Astrocyte (in vitro differentiated cells and primary cell): ENCODE data around the gene RAD21L1. TPM values are rescaled to one million over a fixed set of nuclear protein-coding genes. Genes with fewer than 3 reads are reported as not detected.

ENCODE experiments used
- DNase-seq: peaks from one replicate; pipeline ENCODE4 v3.0.0-alpha.2; 2010; ENCODE audit warnings: low read depth
- FAIRE-seq: peaks from 2 replicates; lab custom pipeline; 2011; peaks lifted over from hg19 to GRCh38; lab: Jason Lieb, UNC
- H2AFZ ChIP-seq: 2 replicates; pipeline ENCODE4 v1.6.0; 2012; ENCODE audit warnings: low read depth, low read length, inconsistent platforms
- H3K27ac ChIP-seq: 2 replicates; pipeline ENCODE4 v1.5.1; 2011; ENCODE audit warnings: low read depth, low read length, inconsistent platforms
- H3K27me3 ChIP-seq: 2 replicates; pipeline ENCODE4 v1.6.0; 2011; ENCODE audit warnings: low read length, inconsistent platforms; ENCODE audit not compliant: insufficient read depth
- H3K36me3 ChIP-seq: 2 replicates; pipeline ENCODE4 v1.5.1; 2011; ENCODE audit warnings: low read length, inconsistent platforms; ENCODE audit not compliant: insufficient read depth
- H3K4me1 ChIP-seq: 2 replicates; pipeline ENCODE4 v1.5.1; 2011; ENCODE audit warnings: low read length, inconsistent platforms; ENCODE audit not compliant: insufficient read depth
- H3K4me2 ChIP-seq: 2 replicates; pipeline ENCODE4 v1.6.0; 2012; ENCODE audit warnings: low read length, inconsistent platforms
- H3K4me3 ChIP-seq: 2 replicates; pipeline ENCODE4 v1.5.1; 2011; ENCODE audit warnings: low read depth, mild to moderate bottlenecking, low read length, inconsistent platforms; ENCODE audit not compliant: insufficient read depth
- H3K79me2 ChIP-seq: 2 replicates; pipeline ENCODE4 v1.6.0; 2012; ENCODE audit warnings: mild to moderate bottlenecking, low read length, inconsistent platforms; ENCODE audit not compliant: insufficient read depth
- H3K9ac ChIP-seq: 2 replicates; pipeline ENCODE4 v1.6.0; 2012; ENCODE audit warnings: mild to moderate bottlenecking, low read length, inconsistent platforms
- H3K9me3 ChIP-seq: 2 replicates; pipeline ENCODE4 v1.5.1; 2012; ENCODE audit warnings: low read depth, mild to moderate bottlenecking, low read length, inconsistent platforms; ENCODE audit not compliant: insufficient read depth
- H4K20me1 ChIP-seq: 2 replicates; pipeline ENCODE4 v1.6.0; 2012; ENCODE audit warnings: low read length, inconsistent platforms; ENCODE audit not compliant: insufficient read depth
- H3K27ac Mint-ChIP-seq: one replicate; pipeline ENCODE4 v1.8.0; 2021; ENCODE audit warnings: mild to moderate bottlenecking, mixed read lengths; ENCODE audit not compliant: unreplicated experiment
- H3K27me3 Mint-ChIP-seq: one replicate; pipeline ENCODE4 v1.8.0; 2021; ENCODE audit warnings: low read depth, mixed read lengths; ENCODE audit not compliant: unreplicated experiment
- H3K36me3 Mint-ChIP-seq: one replicate; pipeline ENCODE4 v1.8.0; 2021; ENCODE audit warnings: low read depth, mixed read lengths; ENCODE audit not compliant: unreplicated experiment
- H3K4me1 Mint-ChIP-seq: one replicate; pipeline ENCODE4 v1.8.0; 2021; ENCODE audit warnings: low read depth, mixed read lengths; ENCODE audit not compliant: unreplicated experiment
- H3K4me3 Mint-ChIP-seq: one replicate; pipeline ENCODE4 v1.8.0; 2021; ENCODE audit warnings: mild to moderate bottlenecking, moderate library complexity, mixed read lengths; ENCODE audit not compliant: unreplicated experiment
- H3K9me3 Mint-ChIP-seq: one replicate; pipeline ENCODE4 v1.8.0; 2021; ENCODE audit warnings: mild to moderate bottlenecking, mixed read lengths; ENCODE audit not compliant: unreplicated experiment
- CTCF ChIP-seq: IDR thresholded peaks from 2 replicates; pipeline ENCODE4 v1.5.1; 2011; ENCODE audit warnings: low read depth, mild to moderate bottlenecking, inconsistent platforms, low read length, moderate library complexity; ENCODE audit not compliant: insufficient read depth
- EZH2 ChIP-seq: IDR thresholded peaks from 2 replicates; pipeline ENCODE4 v1.6.1; 2012; ENCODE audit warnings: mild to moderate bottlenecking, low read length, inconsistent platforms; ENCODE audit not compliant: insufficient read depth
- total RNA-seq: library from RNA; stranded (reverse); gene quantifications from 2 replicates; pipeline ENCODE4 v1.2.1, GENCODE V29; 2021

The RAD21L1 gene
- total RNA-seq, 1 donor from 2014 or later = not detected

GRCh38 chr20:1287787-1288569 lies 62.1 kb downstream of the RAD21L1 start:
- FAIRE-seq = no peak
- no peak for DNase-seq
- Mint-ChIP-seq H3K4me3 (no peak overlapping the region), H3K36me3 (peaks cover 3% of the 10 kb centered on the region), H3K9me3 (no peaks in the 10 kb centered on the region), H3K27ac (no peak overlapping the region), H3K27me3 (peaks cover 1% of the 10 kb centered on the region), H3K4me1 (peaks cover 12% of the 10 kb centered on the region)
- Histone ChIP-seq H2AFZ (no peak overlapping the region), H3K4me2 (no peak overlapping the region), H4K20me1 (peaks cover 5% of the 10 kb centered on the region), H3K27me3 (no peaks in the 10 kb centered on the region), H3K27ac (no peak overlapping the region), H3K9me3 (no peaks in the 10 kb centered on the region), H3K4me1 (no peaks in the 10 kb centered on the region), H3K9ac (no peak overlapping the region), H3K4me3 (no peak overlapping the region), H3K36me3 (no peaks in the 10 kb centered on the region), H3K79me2 (no peaks in the 10 kb centered on the region)
- no peak for TF ChIP-seq CTCF
- TF ChIP-seq EZH2 = no peak

- no peak overlapping the region for H2AFZ ChIP-seq
- H3K4me3 ChIP-seq = no peak overlapping the region
- H3K9me3 ChIP-seq = no peaks in the 10 kb centered on the region
- H3K27ac Mint-ChIP-seq = no peak overlapping the region
- peaks cover 12% of the 10 kb centered on the region for H4K20me1 ChIP-seq
- FAIRE-seq = peak; percentile 52
- no peaks in the 10 kb centered on the region for H3K4me1 ChIP-seq
- H3K27me3 Mint-ChIP-seq = no peaks in the 10 kb centered on the region
- no peaks in the 10 kb centered on the region for H3K9me3 Mint-ChIP-seq
- peaks cover 12% of the 10 kb centered on the region for H3K36me3 Mint-ChIP-seq
- no peaks in the 10 kb centered on the region for H3K36me3 ChIP-seq
- no peaks in the 10 kb centered on the region for H3K79me2 ChIP-seq
- H3K4me2 ChIP-seq = no peak overlapping the region
- H3K27ac ChIP-seq = no peak overlapping the region
- TF ChIP-seq EZH2 (no peak), CTCF (no peak)
- H3K4me1 Mint-ChIP-seq = peaks cover 12% of the 10 kb centered on the region
- no peaks in the 10 kb centered on the region for H3K27me3 ChIP-seq
- DNase-seq = peak; percentile 45
- H3K9ac ChIP-seq = no peak overlapping the region
- no peak overlapping the region for H3K4me3 Mint-ChIP-seq
Observed at GRCh38 chr20:1291191-1291741, 65.4 kb downstream of the RAD21L1 start.

GRCh38 chr20:1292620-1293019 lies 66.8 kb downstream of the RAD21L1 start:
- Histone ChIP-seq H3K4me1 (no peaks in the 10 kb centered on the region), H3K27ac (no peak overlapping the region), H2AFZ (no peak overlapping the region), H3K4me3 (no peak overlapping the region), H3K79me2 (no peaks in the 10 kb centered on the region), H4K20me1 (peaks cover 12% of the 10 kb centered on the region), H3K9ac (no peak overlapping the region), H3K36me3 (no peaks in the 10 kb centered on the region), H3K27me3 (no peaks in the 10 kb centered on the region), H3K4me2 (no peak overlapping the region), H3K9me3 (no peaks in the 10 kb centered on the region)
- Mint-ChIP-seq H3K9me3 (no peaks in the 10 kb centered on the region), H3K4me3 (no peak overlapping the region), H3K4me1 (peaks cover 12% of the 10 kb centered on the region), H3K36me3 (peaks cover 13% of the 10 kb centered on the region), H3K27ac (no peak overlapping the region), H3K27me3 (no peaks in the 10 kb centered on the region)
- DNase-seq (no peak), FAIRE-seq (no peak)
- TF ChIP-seq CTCF (no peak), EZH2 (no peak)
